KMS-11 (cell line): ENCODE data around the gene OR52A5.

Experiments used
- H2AFZ ChIP-seq: fragments of 200-600 bp; sonication (generic); 2 replicates; pipeline ENCODE4 v1.6.1; 2016; ENCODE audit warnings: antibody characterized with exemption, mixed run types, low read depth
- H3K27ac ChIP-seq: fragments of 200-600 bp; sonication (generic); 2 replicates; pipeline ENCODE4 v1.6.1; 2016; ENCODE audit warnings: mild to moderate bottlenecking, mixed run types
- H3K27me3 ChIP-seq: fragments of 200-600 bp; sonication (generic); 2 replicates; pipeline ENCODE4 v1.6.1; 2017; ENCODE audit warnings: mild to moderate bottlenecking, low read depth, mixed run types, moderate library complexity; ENCODE audit not compliant: insufficient read depth
- H3K36me3 ChIP-seq: fragments of 200-600 bp; sonication (generic); 2 replicates; pipeline ENCODE4 v1.6.1; 2017; ENCODE audit warnings: mild to moderate bottlenecking, mixed run types; ENCODE audit not compliant: insufficient read depth
- H3K4me1 ChIP-seq: fragments of 200-600 bp; sonication (generic); 2 replicates; pipeline ENCODE4 v1.6.1; 2016; ENCODE audit warnings: mild to moderate bottlenecking, low read depth, mixed run types; ENCODE audit not compliant: poor library complexity, severe bottlenecking
- H3K4me2 ChIP-seq: fragments of 200-600 bp; sonication (generic); 2 replicates; pipeline ENCODE4 v1.7.0; 2016; ENCODE audit warnings: mild to moderate bottlenecking, mixed run types
- H3K4me3 ChIP-seq: fragments of 200-600 bp; sonication (generic); IDR thresholded peaks from 2 replicates; pipeline ENCODE4 v1.6.1; 2017; ENCODE audit warnings: low read depth, low read length, mixed read lengths; ENCODE audit not compliant: insufficient read depth
- H3K79me2 ChIP-seq: fragments of 200-600 bp; sonication (generic); 2 replicates; pipeline ENCODE4 v1.6.1; 2016; ENCODE audit warnings: low read depth, mixed run types; ENCODE audit not compliant: insufficient read depth
- H3K9ac ChIP-seq: fragments of 200-600 bp; sonication (generic); 2 replicates; pipeline ENCODE4 v1.6.1; 2016; ENCODE audit warnings: mild to moderate bottlenecking, mixed run types
- H4K20me1 ChIP-seq: fragments of 200-600 bp; sonication (generic); 2 replicates; pipeline ENCODE4 v1.6.1; 2016; ENCODE audit warnings: mild to moderate bottlenecking, mixed run types; ENCODE audit not compliant: insufficient read depth
- CTCF ChIP-seq: fragments of 200-600 bp; sonication (generic); conservative IDR thresholded peaks from 2 replicates; pipeline ENCODE4 v1.6.1; 2017; ENCODE audit warnings: low read depth, mild to moderate bottlenecking, antibody characterized with exemption, low read length, moderate library complexity, mixed read lengths

OR52A5 gene

GRCh38 chr11:5083602-5084001 is 54.6 kb downstream of the OR52A5 start:
- H3K4me3 ChIP-seq = no peak overlapping the region
- H3K27me3 ChIP-seq = no peaks in the 10 kb centered on the region
- no peaks in the 10 kb centered on the region for H3K36me3 ChIP-seq
- TF ChIP-seq CTCF = no peak
- H2AFZ ChIP-seq = no peak overlapping the region
- H3K79me2 ChIP-seq = no peaks in the 10 kb centered on the region
- H3K4me1 ChIP-seq = no peaks in the 10 kb centered on the region
- no peak overlapping the region for H3K9ac ChIP-seq
- H3K27ac ChIP-seq = no peak overlapping the region
- H3K4me2 ChIP-seq = no peak overlapping the region
- no peaks in the 10 kb centered on the region for H4K20me1 ChIP-seq

- H2AFZ ChIP-seq = no peak overlapping the region
- H3K79me2 ChIP-seq = no peaks in the 10 kb centered on the region
- no peaks in the 10 kb centered on the region for H3K27me3 ChIP-seq
- H4K20me1 ChIP-seq = no peaks in the 10 kb centered on the region
- no peak overlapping the region for H3K9ac ChIP-seq
- H3K27ac ChIP-seq = no peak overlapping the region
- no peak for TF ChIP-seq CTCF
- no peaks in the 10 kb centered on the region for H3K4me1 ChIP-seq
- H3K4me3 ChIP-seq = no peak overlapping the region
- H3K4me2 ChIP-seq = no peak overlapping the region
- H3K36me3 ChIP-seq = no peaks in the 10 kb centered on the region
These were observed 56.8 kb downstream of the OR52A5 start for GRCh38 chr11:5081405-5081804.
